H1 (cell line): ENCODE results near the gene DCX. TPM values are rescaled to one million over a fixed set of nuclear protein-coding genes. Genes with fewer than 3 reads are reported as not detected.

Source experiments
- CTCF ChIA-PET: fragments of 300-600 bp; sonication (Branson Sonifier 250); formaldehyde crosslinking; loops from one replicate; lab custom pipeline; 2021; ENCODE audit not compliant: partially characterized antibody; lab: Charles Lee
- POLR2A ChIA-PET: fragments of 300-600 bp; sonication (Branson Sonifier 250); formaldehyde crosslinking; loops from one replicate; lab custom pipeline; 2021; ENCODE audit warnings: inconsistent platforms; ENCODE audit not compliant: partially characterized antibody; lab: Charles Lee
- DNase-seq, 2 experiments: peaks; one replicate each; pipeline versions ENCODE4 v3.0.0 to v3.0.0-alpha.2; 2010 to 2022; ENCODE audit warnings: low spot score in 2 of 2, low read depth in 1 of 2, mixed read lengths in 1 of 2
- FAIRE-seq: peaks from 2 replicates; lab custom pipeline; 2011; peaks lifted over from hg19 to GRCh38; lab: Jason Lieb, UNC
- H2AFZ ChIP-seq: 2 replicates; pipeline ENCODE4 v1.8.1; 2012; ENCODE audit warnings: low read length, inconsistent platforms
- H2AK5ac ChIP-seq: 2 replicates; pipeline ENCODE4 v1.6.1; 2013; ENCODE audit warnings: low read depth, low read length
- H2BK120ac ChIP-seq: replicated peaks from 2 replicates; pipeline ENCODE3; 2013; ENCODE audit warnings: low read depth, low read length, inconsistent platforms
- H2BK12ac ChIP-seq: 2 replicates; pipeline ENCODE4 v1.6.1; 2013; ENCODE audit warnings: low read depth, low read length
- H2BK15ac ChIP-seq: 2 replicates; pipeline ENCODE4 v1.6.1; 2013; ENCODE audit warnings: low read length
- H2BK20ac ChIP-seq: 2 replicates; pipeline ENCODE4 v1.6.1; 2013; ENCODE audit warnings: low read length
- H2BK5ac ChIP-seq: 2 replicates; pipeline ENCODE4 v1.6.1; 2013; ENCODE audit warnings: low read depth, low read length
- H3K14ac ChIP-seq: 2 replicates; pipeline ENCODE4 v1.6.1; 2013; ENCODE audit warnings: inconsistent platforms; ENCODE audit not compliant: insufficient read length
- H3K18ac ChIP-seq: 2 replicates; pipeline ENCODE4 v1.6.1; 2013; ENCODE audit warnings: low read length; ENCODE audit errors: extremely low read depth
- H3K23ac ChIP-seq: 2 replicates; pipeline ENCODE4 v1.6.1; 2013; ENCODE audit warnings: inconsistent platforms; ENCODE audit not compliant: insufficient read length
- H3K23me2 ChIP-seq: 2 replicates; pipeline ENCODE4 v1.6.1; 2013; ENCODE audit warnings: low read depth, low read length
- H3K27ac ChIP-seq: 2 replicates; pipeline ENCODE4 v1.6.1; 2011; ENCODE audit warnings: low read depth, low read length, inconsistent platforms
- H3K27me3 ChIP-seq, 4 experiments: replicated peaks in 1 of 4; 1 replicate in 1 of 4; 2 replicates in 3 of 4; pipeline versions ENCODE4 v1.6.1 to v1.8.1; 2011 to 2013; ENCODE audit warnings: low read length in 3 of 4, mild to moderate bottlenecking in 3 of 4, inconsistent platforms in 2 of 4, mixed read lengths in 2 of 4, moderate library complexity in 1 of 4; ENCODE audit not compliant: control insufficient read depth in 3 of 4, insufficient read depth in 3 of 4; ENCODE audit errors: extremely low read depth in 1 of 4
- H3K36me3 ChIP-seq, 4 experiments: 2 replicates each; pipeline versions ENCODE4 v1.6.1 to v1.8.1; 2011 to 2013; ENCODE audit warnings: mild to moderate bottlenecking in 4 of 4, low read length in 3 of 4, moderate library complexity in 2 of 4, control low read depth in 1 of 4, inconsistent platforms in 1 of 4; ENCODE audit not compliant: insufficient read depth in 4 of 4, control insufficient read depth in 2 of 4
- H3K4ac ChIP-seq: replicated peaks from 2 replicates; pipeline ENCODE3; 2013; ENCODE audit warnings: low read length, low read depth, mixed read lengths, inconsistent platforms; ENCODE audit not compliant: insufficient read length
- H3K4me1 ChIP-seq, 4 experiments: replicated peaks in 1 of 4; 1 replicate in 1 of 4; 2 replicates in 3 of 4; pipeline versions ENCODE4 v1.6.1 to v1.8.1; 2011 to 2013; ENCODE audit warnings: low read length in 3 of 4, inconsistent platforms in 2 of 4, mixed read lengths in 1 of 4; ENCODE audit not compliant: insufficient read depth in 4 of 4, control insufficient read depth in 3 of 4
- H3K4me2 ChIP-seq, 2 experiments: 2 replicates each; pipeline versions ENCODE4 v1.6.1 to v1.8.1; 2011 to 2013; ENCODE audit warnings: low read depth in 2 of 2, low read length in 2 of 2, control low read depth in 1 of 2, inconsistent platforms in 1 of 2, mild to moderate bottlenecking in 1 of 2; ENCODE audit not compliant: insufficient read depth in 1 of 2
- H3K4me3 ChIP-seq, 4 experiments: fragments of 200-600, 300-600 bp in 1 of 4; sonication (generic), shearing (Covaris generic), sonication (Bioruptor Twin) in 1 of 4; 2 replicates each; pipeline versions ENCODE4 v1.5.1 to v1.8.1; 2011 to 2016; ENCODE audit warnings: low read length in 4 of 4, low read depth in 3 of 4, control low read depth in 2 of 4, inconsistent platforms in 2 of 4, mild to moderate bottlenecking in 2 of 4, mixed read lengths in 1 of 4, moderate library complexity in 1 of 4; ENCODE audit not compliant: insufficient read depth in 2 of 4; ENCODE audit errors: extremely low read depth in 1 of 4
- H3K56ac ChIP-seq: replicated peaks from 2 replicates; pipeline ENCODE3; 2013; ENCODE audit warnings: low read depth, mild to moderate bottlenecking, mixed read lengths, low read length, inconsistent platforms; ENCODE audit not compliant: insufficient read length
- H3K79me1 ChIP-seq: 2 replicates; pipeline ENCODE4 v1.6.1; 2013; ENCODE audit warnings: low read depth, low read length, control low read depth
- H3K79me2 ChIP-seq, 2 experiments: 2 replicates each; pipeline versions ENCODE4 v1.6.1 to v1.8.1; 2012 to 2013; ENCODE audit warnings: low read length in 2 of 2, mild to moderate bottlenecking in 2 of 2, inconsistent platforms in 1 of 2; ENCODE audit not compliant: insufficient read depth in 2 of 2, control insufficient read depth in 1 of 2
- H3K9ac ChIP-seq, 4 experiments: replicated peaks in 1 of 4; 1 replicate in 1 of 4; 2 replicates in 3 of 4; pipeline versions ENCODE4 v1.6.1 to v1.8.1; 2011 to 2013; ENCODE audit warnings: low read depth in 3 of 4, low read length in 3 of 4, control low read depth in 2 of 4, mild to moderate bottlenecking in 2 of 4, moderate library complexity in 2 of 4, inconsistent platforms in 1 of 4; ENCODE audit errors: extremely low read depth in 1 of 4
- H3K9me3 ChIP-seq, 2 experiments: 2 replicates each; pipeline versions ENCODE4 v1.6.1 to v1.8.1; 2012 to 2013; ENCODE audit warnings: mild to moderate bottlenecking in 2 of 2, moderate library complexity in 2 of 2, control low read depth in 1 of 2, inconsistent platforms in 1 of 2, low read depth in 1 of 2, low read length in 1 of 2, mixed read lengths in 1 of 2; ENCODE audit not compliant: insufficient read depth in 2 of 2
- H4K20me1 ChIP-seq, 2 experiments: replicated peaks in 1 of 2; 2 replicates each; pipeline versions ENCODE3 to v1.8.1; 2011 to 2013; ENCODE audit warnings: inconsistent platforms in 2 of 2, low read length in 2 of 2, mild to moderate bottlenecking in 1 of 2; ENCODE audit not compliant: insufficient read depth in 2 of 2, control insufficient read depth in 1 of 2
- H4K5ac ChIP-seq: 2 replicates; pipeline ENCODE4 v1.6.1; 2013; ENCODE audit warnings: low read length, low read depth, mixed read lengths, inconsistent platforms; ENCODE audit not compliant: insufficient read length
- H4K8ac ChIP-seq: 2 replicates; pipeline ENCODE4 v1.8.0; 2013; ENCODE audit warnings: mild to moderate bottlenecking, moderate library complexity, low read length, inconsistent platforms; ENCODE audit not compliant: insufficient read depth; ENCODE audit errors: extremely low read depth
- H4K91ac ChIP-seq: replicated peaks from 2 replicates; pipeline ENCODE3; 2013; ENCODE audit warnings: low read length, mixed read lengths, inconsistent platforms; ENCODE audit not compliant: insufficient read length
- CHD7 ChIP-seq: fragments of 300-600 bp; sonication (generic); IDR thresholded peaks from 2 replicates; pipeline ENCODE4 v1.7.1; 2012; ENCODE audit warnings: low read length, moderate library complexity, mild to moderate bottlenecking, inconsistent platforms; ENCODE audit not compliant: insufficient replicate concordance
- WGBS, 2 experiments: shearing (Covaris generic) in 1 of 2; methylation state at CpG; one replicate each; pipeline versions ENCODE4 v1.1.6 to v1.1.7; 2013 to 2015; ENCODE audit warnings: low lambda C conversion rate in 2 of 2, mixed read lengths in 2 of 2, inconsistent platforms in 1 of 2, low coverage in 1 of 2, missing lambda C conversion rate in 1 of 2; ENCODE audit not compliant: insufficient replicate concordance in 2 of 2, insufficient coverage in 1 of 2, insufficient read length in 1 of 2; ENCODE audit errors: extremely low coverage in 1 of 2, missing lambda C conversion rate in 1 of 2; 5-methylcytosine and 5-hydroxymethylcytosine counted together
- polyA plus RNA-seq, 7 experiments: library from polyadenylated mRNA; depleted of rRNA in 3 of 7; stranded (reverse) in 5 of 7; unstranded in 2 of 7; fragments of >200 nt in 5 of 7; fragments of 200-250 nt in 2 of 7; gene quantifications; 1 replicate in 5 of 7; 2 replicates in 1 of 7; 4 replicates in 1 of 7; pipeline versions ENCODE4 v1.2.1 to v1.2.3, GENCODE V29; 2011 to 2013; ENCODE audit warnings: missing spikeins in 2 of 7, mixed read lengths in 2 of 7
- total RNA-seq: library from RNA; stranded (reverse); fragmentation: NEBNext Ultra II Directional; extraction: Animal tissue kit (Norgen Biotek cat#: 25700); gene quantifications from 2 replicates; pipeline ENCODE4 v1.2.1, GENCODE V29; 2021

DCX gene
- total and polyA plus RNA-seq, 2 of the 8 experiments (the other 6 are each of a cell fraction or from before 2014, with no cell fraction given): 1.3 to 3.3 TPM

DNA sequence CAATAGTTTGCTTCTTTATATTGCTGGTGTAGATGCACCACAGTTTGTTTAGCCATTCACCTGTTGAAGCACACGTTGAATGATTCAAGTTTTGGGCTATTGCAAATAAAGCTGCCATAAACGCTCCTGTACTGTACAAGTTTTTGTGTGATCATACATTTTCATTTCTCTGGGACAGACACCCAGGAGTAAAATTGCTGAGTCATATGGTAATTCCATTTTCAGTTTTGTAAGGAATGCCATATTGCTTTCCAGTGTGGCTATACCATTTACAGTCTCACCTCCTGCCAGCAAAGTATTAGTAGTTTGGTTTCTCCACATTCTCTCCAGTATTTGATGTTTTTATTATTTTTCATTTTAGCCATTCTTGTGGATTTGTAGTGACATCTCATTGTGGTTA, 109.7 kb downstream of the DCX start:
- Histone ChIP-seq H3K14ac (no peak overlapping the region), H4K8ac (no peak overlapping the region), H3K56ac (no peak overlapping the region), H3K23ac (no peak overlapping the region), H4K20me1 (no peaks in the 10 kb centered on the region), H3K27ac (no peak overlapping the region), H3K9ac (no peak overlapping the region), H2AK5ac (no peak overlapping the region), H2BK120ac (no peak overlapping the region), H2BK15ac (no peak overlapping the region), H3K4ac (no peak overlapping the region), H3K9me3 (no peaks in the 10 kb centered on the region), H3K4me2 (no peak overlapping the region), H3K18ac (no peak overlapping the region), H3K79me2 (no peaks in the 10 kb centered on the region), H4K5ac (no peak overlapping the region), H2BK20ac (no peak overlapping the region), H4K91ac (no peak overlapping the region), H2BK12ac (no peak overlapping the region), H3K23me2 (no peaks in the 10 kb centered on the region; the same call in 1 of the 2 replicates), H2BK5ac (no peak overlapping the region), H3K79me1 (no peaks in the 10 kb centered on the region), H3K27me3 (no peaks in the 10 kb centered on the region), H2AFZ (no peak overlapping the region), H3K4me1 (no peaks in the 10 kb centered on the region), H3K36me3 (no peaks in the 10 kb centered on the region), H3K4me3 (no peak overlapping the region)
- ChIA-PET POLR2A (no interaction called here), CTCF (no interaction called here)
- no peak for DNase-seq
- FAIRE-seq: no peak
- WGBS, 2 experiments: 82% methylated on average over 2 of the region's 2 CpGs; no CpG with 5 or more reads in 1 of the 2 experiments
- no peak for TF ChIP-seq CHD7
